ENCODE data around the gene COX6B1.
A peak's percentile ranks its signal among the peaks of the same experiment; 100 is the strongest.
"Not testable (repeated sequence)": the region's sequence is repeated elsewhere in the genome, so short reads cannot be mapped to it uniquely, and the experiment has no call there.

Gene COX6B1

DNA sequence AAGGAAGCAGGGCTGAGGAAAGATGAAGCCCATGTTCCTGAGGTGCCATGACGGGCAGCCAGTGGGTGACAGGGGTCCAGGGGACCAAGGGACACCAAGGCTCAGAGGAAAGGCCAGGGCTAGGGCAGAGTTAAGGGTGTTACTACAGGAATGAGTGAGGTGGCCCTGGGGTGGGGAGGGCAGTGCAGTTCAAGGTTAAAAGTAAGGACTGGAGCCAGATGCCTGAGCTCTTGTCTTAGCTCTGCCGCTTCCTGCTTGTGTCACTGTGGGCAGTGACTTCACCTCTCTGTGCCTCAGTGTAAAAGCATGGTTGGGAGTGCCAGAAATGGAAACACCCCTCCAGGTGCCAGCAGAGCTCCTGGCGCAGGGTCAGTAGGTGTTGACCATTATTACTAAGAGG is 11.5 kb upstream of the COX6B1 start:
- no peak for DNase-seq

DNA sequence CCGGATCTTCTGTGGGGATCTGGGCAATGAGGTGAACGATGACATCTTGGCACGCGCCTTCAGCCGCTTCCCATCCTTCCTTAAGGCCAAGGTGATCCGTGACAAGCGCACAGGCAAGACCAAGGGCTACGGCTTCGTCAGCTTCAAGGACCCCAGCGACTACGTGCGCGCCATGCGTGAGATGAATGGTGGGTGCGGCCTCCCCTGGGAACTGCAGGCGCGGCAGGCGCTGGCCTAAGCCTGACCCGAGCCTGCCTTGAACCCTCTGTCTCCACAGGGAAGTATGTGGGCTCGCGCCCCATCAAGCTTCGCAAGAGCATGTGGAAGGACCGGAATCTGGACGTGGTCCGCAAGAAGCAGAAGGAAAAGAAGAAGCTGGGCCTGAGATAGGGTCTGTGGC is 11.0 kb upstream of the COX6B1 start:
- no peak for DNase-seq

DNA sequence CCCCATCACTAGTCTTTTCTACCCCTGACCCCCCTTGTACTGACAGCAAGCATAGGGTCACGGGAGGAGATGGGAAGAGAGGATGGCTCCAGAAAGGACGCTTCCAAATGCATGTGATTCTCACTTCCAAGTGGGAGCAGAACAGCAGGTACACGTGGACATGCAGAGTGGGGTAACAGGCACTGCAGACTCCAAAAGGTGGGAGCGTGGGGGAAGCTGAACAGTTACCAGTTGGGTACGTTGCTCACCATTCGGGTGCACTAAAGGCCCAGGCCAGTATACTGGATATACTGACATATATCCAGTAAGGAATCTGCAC is 8.8 kb upstream of the COX6B1 start:
- DNase-seq = no peak

DNA sequence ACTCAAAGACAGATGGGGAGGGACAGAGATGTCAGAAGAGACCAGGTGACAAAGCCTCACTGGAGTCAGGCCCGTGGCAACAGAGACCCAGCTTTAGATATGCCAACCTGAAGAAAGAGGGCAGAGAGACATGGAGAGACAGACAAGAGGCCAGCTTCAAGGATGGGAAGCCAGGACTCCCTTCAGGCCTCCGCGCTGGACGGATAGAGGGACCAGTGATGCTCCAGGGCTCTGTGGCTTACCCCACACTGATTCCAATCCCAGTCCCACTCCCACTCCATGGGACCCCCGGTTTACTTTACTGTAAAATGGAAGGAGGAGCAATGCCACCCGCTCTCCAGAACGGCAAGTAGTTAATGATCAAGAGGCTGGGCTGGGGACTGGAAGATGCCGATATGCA is 8.3 kb upstream of the COX6B1 start:
- no peak for DNase-seq

DNA sequence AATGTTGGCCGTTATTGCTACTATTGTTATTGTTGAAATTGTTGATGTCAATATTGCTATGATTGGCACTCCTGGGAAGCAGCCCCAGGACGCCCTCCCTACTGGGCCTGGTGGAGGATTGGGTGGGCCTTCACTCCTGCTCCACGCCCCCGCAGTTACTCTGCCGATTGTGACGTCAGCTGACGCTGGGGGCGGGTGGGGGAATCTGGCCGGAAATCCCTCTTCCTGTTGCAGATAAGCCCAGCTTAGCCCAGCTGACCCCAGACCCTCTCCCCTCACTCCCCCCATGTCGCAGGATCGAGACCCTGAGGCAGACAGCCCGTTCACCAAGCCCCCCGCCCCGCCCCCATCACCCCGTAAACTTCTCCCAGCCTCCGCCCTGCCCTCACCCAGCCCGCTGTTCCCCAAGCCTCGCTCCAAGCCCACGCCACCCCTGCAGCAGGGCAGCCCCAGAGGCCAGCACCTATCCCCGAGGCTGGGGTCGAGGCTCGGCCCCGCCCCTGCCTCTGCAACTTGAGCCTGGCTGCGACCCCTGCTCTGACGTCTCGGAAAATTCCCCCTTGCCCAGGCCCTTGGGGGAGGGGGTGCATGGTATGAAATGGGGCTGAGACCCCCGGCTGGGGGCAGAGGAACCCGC is 6.5 kb upstream of the COX6B1 start, which contains the start of gene ETV2:
TSS of gene ETV2 (plus strand) at position 231 of the 637 bp plus-strand sequence. CDS start 716 bp downstream, outside the sequence.
- DNase-seq = peak; percentile 28

DNA sequence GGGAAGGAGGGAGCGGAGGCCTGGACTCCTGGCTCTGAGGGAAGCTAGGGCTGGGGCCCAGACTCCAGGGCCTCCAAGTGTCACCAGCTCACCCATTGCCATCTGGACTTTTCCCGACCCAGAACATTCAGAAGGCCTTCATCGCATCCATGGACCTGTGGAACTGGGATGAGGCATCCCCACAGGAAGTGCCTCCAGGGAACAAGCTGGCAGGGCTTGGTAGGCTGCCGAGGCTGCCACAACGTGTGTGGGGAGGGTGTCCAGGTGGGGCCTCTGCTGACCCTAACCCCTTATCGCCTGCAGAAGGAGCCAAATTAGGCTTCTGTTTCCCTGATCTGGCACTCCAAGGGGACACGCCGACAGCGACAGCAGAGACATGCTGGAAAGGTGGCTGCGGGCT is 5.8 kb upstream of the COX6B1 start:
- DNase-seq = no peak

DNA sequence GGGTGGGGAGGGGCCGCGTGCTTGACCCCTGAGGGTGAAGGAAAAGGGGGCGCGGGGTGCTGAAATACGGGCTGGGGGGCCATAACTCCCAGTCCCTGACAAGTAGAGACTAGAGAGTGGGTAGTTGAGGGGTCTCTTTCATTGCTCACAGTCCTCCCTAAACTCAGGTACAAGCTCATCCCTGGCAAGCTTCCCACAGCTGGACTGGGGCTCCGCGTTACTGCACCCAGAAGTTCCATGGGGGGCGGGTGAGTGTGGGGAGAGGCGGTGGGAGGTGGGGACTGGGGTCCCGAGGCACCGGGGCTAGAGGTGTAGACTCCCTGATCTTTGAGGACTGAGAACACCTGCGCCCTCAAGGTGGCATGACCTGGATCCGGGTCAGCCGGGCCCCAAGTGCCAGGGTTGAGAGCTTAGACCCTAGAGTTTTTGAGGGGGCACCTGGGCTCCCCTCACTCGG is 5.3 kb upstream of the COX6B1 start:
- DNase-seq = no peak

DNA sequence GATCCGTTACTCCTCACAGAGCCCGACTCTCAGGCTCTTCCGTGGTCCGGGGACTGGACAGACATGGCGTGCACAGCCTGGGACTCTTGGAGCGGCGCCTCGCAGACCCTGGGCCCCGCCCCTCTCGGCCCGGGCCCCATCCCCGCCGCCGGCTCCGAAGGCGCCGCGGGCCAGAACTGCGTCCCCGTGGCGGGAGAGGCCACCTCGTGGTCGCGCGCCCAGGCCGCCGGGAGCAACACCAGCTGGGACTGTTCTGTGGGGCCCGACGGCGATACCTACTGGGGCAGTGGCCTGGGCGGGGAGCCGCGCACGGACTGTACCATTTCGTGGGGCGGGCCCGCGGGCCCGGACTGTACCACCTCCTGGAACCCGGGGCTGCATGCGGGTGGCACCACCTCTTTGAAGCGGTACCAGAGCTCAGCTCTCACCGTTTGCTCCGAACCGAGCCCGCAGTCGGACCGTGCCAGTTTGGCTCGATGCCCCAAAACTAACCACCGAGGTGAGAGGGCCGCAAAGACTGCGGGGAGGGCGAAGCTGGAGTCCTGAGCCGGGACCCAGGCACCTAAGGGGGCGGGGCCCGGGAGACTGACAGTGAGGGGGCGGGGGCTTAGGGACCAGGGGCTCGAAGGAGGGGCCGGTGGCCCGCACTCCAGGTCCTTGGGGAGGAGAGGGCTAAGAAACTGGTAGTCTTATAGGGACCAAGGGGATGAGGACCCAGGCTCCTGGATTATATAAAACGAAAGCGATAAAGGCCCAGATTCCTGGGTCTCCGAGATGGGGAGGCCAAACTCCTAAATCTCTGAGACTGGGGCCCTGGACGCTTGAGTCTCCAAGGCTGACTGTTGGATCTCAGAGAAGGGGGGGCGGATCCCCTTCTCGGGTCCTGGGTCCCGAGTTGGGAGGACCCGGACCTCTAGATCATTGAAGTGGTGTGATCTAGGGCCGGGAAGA is 4.6 kb upstream of the COX6B1 start:
- DNase-seq = peak; percentile 79

DNA sequence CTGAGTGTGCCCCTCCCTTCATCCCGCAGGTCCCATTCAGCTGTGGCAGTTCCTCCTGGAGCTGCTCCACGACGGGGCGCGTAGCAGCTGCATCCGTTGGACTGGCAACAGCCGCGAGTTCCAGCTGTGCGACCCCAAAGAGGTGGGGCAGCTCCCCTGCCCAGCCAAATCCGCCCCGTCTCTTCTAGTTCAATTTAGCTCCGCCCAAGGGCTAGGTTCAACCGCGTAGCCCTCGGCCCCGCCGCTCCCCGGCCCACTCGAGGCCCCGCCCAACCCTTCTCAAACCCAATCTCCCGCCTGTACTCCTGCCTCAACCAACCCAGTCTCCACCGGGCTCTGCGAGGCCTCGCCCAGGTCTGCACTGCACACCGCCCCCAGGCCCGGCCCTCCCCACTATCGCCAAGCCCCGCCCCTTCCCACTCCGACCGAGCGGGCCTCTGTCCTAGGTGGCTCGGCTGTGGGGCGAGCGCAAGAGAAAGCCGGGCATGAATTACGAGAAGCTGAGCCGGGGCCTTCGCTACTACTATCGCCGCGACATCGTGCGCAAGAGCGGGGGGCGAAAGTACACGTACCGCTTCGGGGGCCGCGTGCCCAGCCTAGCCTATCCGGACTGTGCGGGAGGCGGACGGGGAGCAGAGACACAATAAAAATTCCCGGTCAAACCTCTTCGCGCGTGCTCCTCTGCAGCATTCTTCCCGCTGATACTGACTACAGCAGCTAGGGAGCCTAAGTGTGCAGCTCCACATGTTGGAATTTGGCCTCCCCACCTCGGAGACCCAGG is 3.7 kb upstream of the COX6B1 start:
- DNase-seq = peak; percentile 91

DNA sequence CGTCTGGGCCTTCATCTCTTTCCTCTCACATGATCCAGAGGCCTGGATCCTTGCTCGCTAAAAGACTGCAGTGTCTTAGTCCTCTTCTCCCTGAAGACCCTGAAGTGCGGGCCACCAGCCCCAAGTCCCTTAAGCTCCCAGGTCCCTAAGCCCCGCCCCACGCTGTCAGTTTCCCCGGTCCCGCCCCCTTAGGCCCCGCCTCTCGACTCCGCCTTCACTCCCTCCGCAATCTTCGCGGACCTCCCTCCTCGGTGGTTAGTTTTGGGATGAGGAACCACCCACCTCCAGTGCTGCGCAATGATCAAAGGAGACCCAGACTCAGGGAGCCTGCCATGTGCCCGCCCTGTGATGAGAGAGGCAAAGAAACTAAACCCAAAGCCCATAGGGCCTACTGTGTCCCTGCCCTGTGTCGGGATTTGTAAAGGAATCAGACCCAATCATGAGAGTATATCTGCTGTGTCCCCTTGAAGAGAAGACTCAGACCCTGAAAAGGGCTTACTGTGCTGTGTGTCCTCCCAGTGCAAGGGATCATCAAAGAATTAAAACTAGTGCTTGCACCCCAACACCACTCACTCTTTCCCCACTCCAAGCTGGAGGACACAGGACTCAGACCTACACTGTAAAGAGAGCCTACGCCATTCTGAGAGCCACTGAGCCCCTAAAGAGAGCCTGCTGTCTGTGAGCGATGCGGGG is 3.0 kb upstream of the COX6B1 start:
- DNase-seq = peak; percentile 25

DNA sequence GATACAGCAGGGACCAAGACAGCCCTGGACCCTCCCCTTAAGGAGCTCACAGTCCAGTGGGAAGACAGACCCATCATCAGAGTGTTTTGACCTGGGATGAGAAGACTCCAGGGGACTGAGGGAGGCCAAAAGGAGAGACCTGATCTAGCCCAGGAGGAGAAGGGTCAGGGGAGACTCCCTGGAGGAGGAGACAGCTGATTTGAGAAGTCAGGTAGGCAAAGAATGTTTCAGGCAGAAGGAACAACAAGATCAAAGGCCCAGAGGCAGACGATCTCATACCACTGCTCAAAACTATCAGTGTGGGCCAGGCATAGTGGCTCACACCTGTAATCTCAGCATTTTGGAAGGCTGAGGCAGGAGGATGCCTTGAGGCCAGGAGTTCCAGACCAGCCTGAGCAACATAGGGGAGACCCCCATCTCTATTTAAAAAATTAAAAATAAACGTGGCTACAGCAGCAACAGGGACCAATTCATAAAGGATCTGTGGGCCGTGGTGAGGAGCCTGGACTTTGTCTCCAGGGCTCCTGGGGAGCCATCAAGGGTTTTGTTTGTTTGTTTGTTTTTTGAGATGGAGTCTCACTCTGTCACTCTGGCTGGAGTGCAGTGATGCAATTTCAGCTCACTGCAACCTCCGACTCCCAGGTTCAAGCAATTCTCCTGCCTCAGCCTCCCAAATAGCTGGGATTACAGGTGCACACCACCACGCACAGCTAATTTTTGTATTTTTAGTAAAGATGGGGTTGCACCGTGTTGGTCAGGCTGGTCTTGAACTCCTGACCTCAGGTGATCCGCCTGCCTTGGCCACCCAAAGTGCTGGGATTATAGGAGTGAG is 2.2 kb upstream of the COX6B1 start:
- DNase-seq = no peak

DNA sequence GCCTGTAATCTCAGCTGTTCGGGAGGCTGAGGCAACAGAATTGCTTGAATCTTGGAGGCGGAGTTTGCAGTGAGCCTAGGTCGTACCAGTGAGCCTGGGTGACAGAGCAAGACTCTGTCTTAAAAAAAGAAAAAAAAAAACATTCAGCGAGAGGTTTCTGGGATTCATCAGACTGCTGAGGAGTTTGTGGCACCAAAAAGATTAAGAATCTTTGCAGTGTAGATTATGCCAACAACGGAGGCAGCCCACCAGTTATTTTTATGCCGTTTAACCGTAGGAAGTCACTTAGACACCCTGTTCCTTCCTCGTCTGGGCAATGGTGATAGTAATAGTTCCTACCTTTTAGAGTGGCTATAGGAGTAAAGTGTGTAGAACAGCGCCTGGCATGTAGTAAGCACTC is 2.5 kb downstream of the COX6B1 start:
- no peak for DNase-seq

DNA sequence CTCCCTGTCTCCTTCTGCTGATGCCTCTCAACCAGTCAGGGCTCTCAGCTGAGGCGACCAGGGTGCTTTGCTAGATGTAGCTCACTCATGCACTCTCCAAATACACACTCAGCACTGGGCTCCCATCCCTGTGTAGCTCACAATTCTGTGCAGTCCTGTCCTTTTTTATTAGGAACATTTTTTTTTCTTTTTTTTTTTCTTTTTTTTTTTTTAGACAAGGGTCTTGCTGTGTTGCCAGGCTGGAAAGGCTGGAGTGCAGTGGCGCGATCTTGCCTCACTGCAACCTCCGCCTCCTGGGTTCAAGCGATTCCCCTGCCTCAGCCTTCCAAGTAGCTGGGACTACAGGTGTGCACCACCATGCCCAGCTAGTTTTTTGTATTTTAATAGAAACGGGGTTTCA is 6.7 kb downstream of the COX6B1 start:
- DNase-seq = not testable (repeated sequence)

DNA sequence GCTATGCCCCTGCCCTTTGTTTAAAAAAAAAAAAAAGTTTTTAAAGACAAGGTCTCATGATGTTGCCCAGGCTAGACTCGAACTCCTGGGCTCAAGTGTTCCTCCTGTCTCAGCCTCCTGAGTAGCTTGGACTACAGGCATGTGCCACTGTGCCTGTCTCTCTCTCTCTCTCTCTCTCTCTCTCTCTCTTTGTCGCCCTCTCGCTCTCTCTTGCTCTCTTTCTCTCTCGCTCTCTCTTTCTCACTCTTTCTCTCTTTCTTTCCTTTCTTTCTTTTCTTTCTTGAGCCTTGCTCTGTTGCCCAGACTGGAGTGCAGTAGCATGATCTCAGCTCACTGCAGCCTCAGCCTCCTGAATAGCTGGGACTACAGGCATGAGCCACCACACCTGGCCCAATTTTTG is 7.5 kb downstream of the COX6B1 start:
- DNase-seq = no peak

DNA sequence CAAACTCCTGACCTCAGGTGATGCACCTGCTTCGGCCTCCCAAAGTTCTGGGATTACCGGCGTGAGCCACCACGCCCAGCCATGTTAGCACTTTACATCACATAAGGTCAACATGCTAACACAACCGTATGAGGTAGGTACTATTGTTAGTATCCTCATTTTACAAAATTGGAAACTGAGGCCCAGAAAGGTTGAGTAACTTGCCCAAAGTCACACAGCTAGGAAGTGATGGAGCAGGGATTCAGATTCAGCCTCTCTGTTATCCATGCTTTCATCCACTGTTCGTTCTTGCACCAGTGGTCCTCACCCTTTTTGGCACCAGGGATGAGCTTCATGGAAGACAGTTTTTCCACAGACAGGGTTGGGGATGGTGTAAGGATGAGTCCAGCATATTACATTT is 8.6 kb downstream of the COX6B1 start:
- DNase-seq = no peak

DNA sequence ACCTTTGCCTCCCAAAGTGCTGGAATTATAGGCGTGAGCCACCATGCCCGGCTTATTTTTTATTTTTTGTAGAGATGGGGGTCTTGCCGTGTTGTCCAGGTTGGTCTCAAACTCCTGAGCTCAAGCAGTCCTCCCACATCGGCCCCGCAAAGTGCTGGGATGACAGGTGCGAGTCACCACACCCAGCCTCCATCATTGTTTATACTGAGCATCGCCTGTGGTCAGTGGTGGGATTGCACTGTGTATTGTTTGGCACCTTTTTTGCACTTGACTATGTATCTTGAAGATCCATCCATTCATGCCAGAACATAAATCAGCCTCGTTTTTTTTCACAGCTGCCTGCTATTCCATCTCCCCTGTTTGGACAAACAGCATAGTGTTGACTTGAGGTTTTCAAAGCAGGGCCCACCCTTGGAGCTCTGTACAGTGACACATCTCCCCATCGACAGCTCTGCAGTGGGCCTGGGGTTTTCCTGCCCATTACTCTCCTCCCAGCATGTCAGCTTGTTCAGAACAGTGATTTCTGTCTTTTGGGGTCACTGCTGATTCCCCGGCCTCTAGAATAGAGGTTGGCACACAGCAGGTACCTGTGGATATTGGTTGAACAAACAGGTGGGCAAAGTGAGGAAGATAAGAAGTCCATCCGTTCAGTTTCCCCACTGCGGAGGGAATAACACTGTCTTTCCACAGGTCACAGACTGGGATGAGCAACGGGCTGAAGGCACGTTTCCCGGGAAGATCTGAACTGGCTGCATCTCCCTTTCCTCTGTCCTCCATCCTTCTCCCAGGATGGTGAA is 10.0 kb downstream of the COX6B1 start:
- DNase-seq = peak; percentile 3

DNA sequence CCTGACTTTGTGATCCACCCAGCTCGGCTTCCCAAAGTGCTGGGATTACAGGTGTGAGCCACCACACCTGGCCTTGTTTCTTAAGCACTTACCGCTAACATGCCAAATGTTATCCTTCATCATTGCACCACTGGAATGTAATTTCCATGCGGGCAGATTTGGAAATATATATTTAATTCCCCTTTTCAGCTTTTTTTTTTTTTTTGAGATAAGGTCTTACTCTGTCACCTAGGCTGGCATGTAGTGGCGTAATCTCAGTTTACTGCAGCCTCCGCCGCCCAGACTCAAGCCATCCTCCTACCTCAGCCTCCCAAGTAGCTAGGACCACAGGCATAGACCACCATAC is 13.8 kb downstream of the COX6B1 start:
- DNase-seq = no peak

DNA sequence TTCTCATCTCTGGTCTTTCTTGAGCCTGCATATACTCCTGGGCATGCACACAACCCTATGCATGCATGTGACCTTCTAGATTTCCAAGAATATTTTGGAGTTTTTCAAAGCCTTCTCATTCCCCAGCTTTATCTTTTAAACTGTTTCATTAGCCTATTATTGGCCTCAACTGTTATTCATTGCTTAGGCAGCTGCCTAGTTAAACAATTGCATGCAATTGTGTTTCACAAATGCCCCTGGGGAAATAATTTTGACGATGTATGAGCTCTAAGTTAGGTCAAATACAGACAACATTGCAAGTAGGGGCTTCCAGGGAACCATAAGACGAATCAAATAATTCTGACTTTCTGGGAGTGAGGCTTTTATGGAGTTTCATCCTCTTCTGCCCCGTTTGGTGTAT is 15.9 kb downstream of the COX6B1 start:
- DNase-seq = no peak

DNA sequence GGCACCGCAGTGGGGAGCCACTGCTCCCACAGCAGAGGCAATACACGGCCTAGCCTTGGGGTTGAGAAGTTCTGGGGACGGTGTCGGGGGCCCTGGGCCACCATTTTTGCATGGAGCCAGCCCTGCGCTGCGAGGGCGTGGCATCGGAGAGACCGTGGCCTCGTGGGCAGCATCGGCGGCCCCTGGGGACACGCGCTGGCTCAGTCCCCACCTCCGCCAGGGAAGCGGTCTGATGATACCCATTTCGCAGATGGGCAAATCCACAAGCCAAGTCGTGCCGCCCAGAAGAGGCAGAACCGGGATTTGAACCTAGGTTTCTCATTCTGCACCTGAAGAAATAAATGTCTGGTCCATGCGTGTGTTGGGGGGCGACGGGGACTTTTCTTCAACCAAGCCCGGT is 17.0 kb downstream of the COX6B1 start:
- no peak for DNase-seq

DNA sequence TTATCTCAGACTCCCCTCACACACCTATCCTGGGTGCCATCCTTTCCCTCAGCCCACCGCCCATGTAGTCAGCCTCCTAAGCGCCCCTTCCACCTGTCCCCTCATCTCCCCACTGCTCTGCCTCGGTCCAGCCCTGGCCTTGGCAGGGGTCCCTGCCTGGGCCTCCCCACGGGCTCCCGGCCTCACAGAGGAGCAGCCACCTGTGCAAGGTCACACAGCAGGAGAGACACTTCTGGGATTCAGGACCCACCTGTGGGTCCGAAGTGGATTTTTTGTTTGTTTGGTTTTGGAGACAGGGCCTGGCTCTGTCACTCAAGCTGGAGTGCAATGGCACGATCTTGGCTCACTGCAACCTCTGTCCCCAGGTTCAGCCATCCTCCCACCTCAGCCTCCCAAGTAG is 17.5 kb downstream of the COX6B1 start:
- no peak for DNase-seq

DNA sequence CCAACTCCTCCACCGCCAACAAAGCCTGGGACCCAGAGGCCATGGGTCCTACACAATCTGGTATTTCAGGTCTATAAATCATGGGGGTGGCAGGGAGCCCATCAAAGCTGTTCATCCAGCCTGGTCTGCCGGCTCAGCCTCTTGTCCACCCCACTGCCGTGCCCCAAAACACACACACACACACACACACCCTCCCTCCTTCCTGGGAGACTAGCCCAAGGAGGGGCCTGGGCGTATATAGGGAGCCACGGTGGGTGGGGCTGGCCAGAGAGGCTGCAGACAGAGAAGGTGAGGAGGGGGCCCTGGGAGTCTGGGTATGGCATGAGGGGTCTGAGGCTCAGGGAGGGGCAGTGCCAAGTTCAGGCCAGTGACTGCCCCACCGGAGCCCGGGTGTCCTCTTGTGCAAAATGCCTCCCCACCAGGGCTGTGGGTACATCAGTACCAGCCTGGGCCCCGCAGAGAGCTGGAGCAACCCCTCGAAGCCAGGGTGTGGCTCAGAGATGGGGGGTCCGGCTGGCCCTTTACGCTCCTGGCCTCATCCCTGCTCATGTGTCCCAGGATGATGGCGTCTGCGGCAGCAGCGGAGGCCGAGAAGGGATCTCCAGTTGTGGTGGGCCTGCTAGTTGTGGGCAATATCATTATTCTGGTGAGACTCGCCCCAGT is 18.3 kb downstream of the COX6B1 start, which contains the start of gene UPK1A:
TSS of gene UPK1A (plus strand) at position 267 of the 663 bp plus-strand sequence. CDS start at position 563, 296 bp downstream.
- DNase-seq = no peak
